ENCODE data around the gene LRPAP1. TPM values are rescaled to one million over a fixed set of nuclear protein-coding genes. Genes with fewer than 3 reads are reported as not detected.
"Not testable (repeated sequence)": the region's sequence is repeated elsewhere in the genome, so short reads cannot be mapped to it uniquely, and the experiment has no call there.

The LRPAP1 gene
- total RNA-seq (100 to 1,000 TPM in 2 of 4 donors, 10 to 100 TPM in 2; 85.3 to 127 (median 99.6) TPM), polyA plus RNA-seq (100 to 1,000 TPM in 1 of 3 donors, 10 to 100 TPM in 2; 25.2 to 123 (median 44.2) TPM)

- Histone ChIP-seq H3K4me1 (peaks cover 0 to 35% (median 29%) of the 10 kb centered on the region in 4 donors), H3K36me3 (peaks cover 0 to 5% (median 2%) of the 10 kb centered on the region in 4 donors), H3K4me3 (peak within 1 kb of the TSS; percentile 67 to 97 (median 85)), H3K27ac (peak within 1 kb of the TSS; percentile 70 to 83 (median 76)), H3K27me3 (no peaks in the 10 kb centered on the region), H3K9me3 (no peaks in the 10 kb centered on the region)
- DNase-seq, result peak; percentile 95
- TF ChIP-seq POLR2A (IDR thresholded peaks at IDR 0.05), result peak; percentile 89 to 90
- TF ChIP-seq EP300 (IDR thresholded peaks at IDR 0.05), result no peak
- TF ChIP-seq CTCF (IDR thresholded peaks at IDR 0.05), result no peak
- TF ChIP-seq POLR2AphosphoS5 (IDR thresholded peaks at IDR 0.05), result peak; percentile 87 to 97 (median 96)
- intact Hi-C loops (cut with DNase I), result loop anchor here (2.0 to 10.0 kb wide), 2 partner anchors 239 to 423 kb away; partner anchors contain the start of gene RGS12
- 1% methylated on average over 84 of the region's 84 CpGs for WGBS, 2 donors
Measured at GRCh38 chr4:3531879-3532750, at the start of gene LRPAP1. LRPAP1 (minus strand) TSS chr4:3532422; CDS start chr4:3532412, 10 bp downstream.

GRCh38 chr4:3581334-3582090 is 49.3 kb upstream of the LRPAP1 start:
- H3K4me3 ChIP-seq; H3K27me3 ChIP-seq; H3K9me3 ChIP-seq; H3K36me3 ChIP-seq; intact Hi-C loops (cut with DNase I); H3K27ac ChIP-seq; H3K4me1 ChIP-seq: not testable (repeated sequence)
- 92 to 94% methylated on average over 15 of the region's 15 CpGs for WGBS, 2 donors
- peak; percentile 40 for DNase-seq

- DNase-seq, result peak; percentile 17
- intact Hi-C loops (cut with DNase I); H3K27me3 ChIP-seq; H3K4me3 ChIP-seq; H3K36me3 ChIP-seq; H3K9me3 ChIP-seq; H3K27ac ChIP-seq; H3K4me1 ChIP-seq: not testable (repeated sequence)
- 81 to 85% methylated on average over 9 of the region's 9 CpGs for WGBS, 2 donors
Measured at GRCh38 chr4:3580859-3581258, 48.6 kb upstream of the LRPAP1 start.

GRCh38 chr4:3578527-3579144 is 46.4 kb upstream of the LRPAP1 start:
- intact Hi-C loops (cut with DNase I); H3K27me3 ChIP-seq; H3K4me1 ChIP-seq; H3K36me3 ChIP-seq; H3K4me3 ChIP-seq; H3K27ac ChIP-seq; H3K9me3 ChIP-seq: not testable (repeated sequence)
- peak; percentile 1 for DNase-seq
- WGBS, 2 donors, result 81 to 96% methylated on average over 3 of the region's 4 CpGs

- intact Hi-C loops (cut with DNase I); H3K27me3 ChIP-seq: not testable (repeated sequence)
Measured at GRCh38 chr4:3578052-3578451, 45.8 kb upstream of the LRPAP1 start.

GRCh38 chr4:3577208-3577892 is 45.1 kb upstream of the LRPAP1 start:
- H3K36me3 ChIP-seq; H3K4me3 ChIP-seq; DNase-seq; H3K27me3 ChIP-seq; H3K9me3 ChIP-seq; intact Hi-C loops (cut with DNase I); H3K27ac ChIP-seq; H3K4me1 ChIP-seq: not testable (repeated sequence)
- 51 to 58% methylated on average over 11 of the region's 11 CpGs for WGBS, 2 donors

More at GRCh38 chr4:3578052-3578451, 45.8 kb upstream of the LRPAP1 start:
- DNase-seq, H3K4me1 ChIP-seq, H3K9me3 ChIP-seq, H3K36me3 ChIP-seq, H3K4me3 ChIP-seq, H3K27ac ChIP-seq: not testable (repeated sequence)
- 93% methylated on average over 3 of the region's 3 CpGs for WGBS, 2 donors

- intact Hi-C loops (cut with DNase I); H3K27me3 ChIP-seq; H3K4me1 ChIP-seq; H3K27ac ChIP-seq; H3K9me3 ChIP-seq; H3K4me3 ChIP-seq; H3K36me3 ChIP-seq: not testable (repeated sequence)
- peak; percentile 38 for DNase-seq
- 34 to 73% methylated on average over 21 of the region's 21 CpGs for WGBS, 2 donors
Measured at GRCh38 chr4:3576533-3577207, 44.4 kb upstream of the LRPAP1 start.

GRCh38 chr4:3575426-3576369 is 43.5 kb upstream of the LRPAP1 start:
- 80 to 84% methylated on average over 19 of the region's 19 CpGs for WGBS, 2 donors
- intact Hi-C loops (cut with DNase I), result not testable (repeated sequence)

GRCh38 chr4:3574865-3575264 is 42.6 kb upstream of the LRPAP1 start:
- H3K9me3 ChIP-seq; H3K4me1 ChIP-seq; H3K36me3 ChIP-seq; intact Hi-C loops (cut with DNase I); H3K27ac ChIP-seq; H3K4me3 ChIP-seq; DNase-seq; H3K27me3 ChIP-seq: not testable (repeated sequence)
- 83% methylated on average over 9 of the region's 9 CpGs for WGBS, 2 donors

More at GRCh38 chr4:3575426-3576369, 43.5 kb upstream of the LRPAP1 start:
- H3K4me1 ChIP-seq, H3K27me3 ChIP-seq, H3K4me3 ChIP-seq, H3K36me3 ChIP-seq, H3K9me3 ChIP-seq, H3K27ac ChIP-seq: not testable (repeated sequence)
- peak; percentile 40 for DNase-seq

All from sigmoid colon (tissue), 7 donors.